ENCODE results near the gene ACO2.
"Not testable (repeated sequence)": the region's sequence is repeated elsewhere in the genome, so short reads cannot be mapped to it uniquely, and the experiment has no call there.

ACO2 gene

GRCh38 chr22:41468381-41469217 lies at the start of gene ACO2, which contains the start of gene PHF5A:
TSS of gene ACO2 (plus strand) at chr22:41469117. CDS start at chr22:41469147, 30 bp downstream.
TSS of gene PHF5A (minus strand) at chr22:41468692. CDS start at chr22:41468653, 39 bp downstream.
- DNase-seq (ENCODE audit: low read depth in 2 of 2, low spot score in 1 of 2): peak; percentile 96 to 98

GRCh38 chr22:41425660-41426365 lies 43.1 kb upstream of the ACO2 start:
- DNase-seq (ENCODE audit: low read depth in 2 of 2, low spot score in 1 of 2): no peak

DNA sequence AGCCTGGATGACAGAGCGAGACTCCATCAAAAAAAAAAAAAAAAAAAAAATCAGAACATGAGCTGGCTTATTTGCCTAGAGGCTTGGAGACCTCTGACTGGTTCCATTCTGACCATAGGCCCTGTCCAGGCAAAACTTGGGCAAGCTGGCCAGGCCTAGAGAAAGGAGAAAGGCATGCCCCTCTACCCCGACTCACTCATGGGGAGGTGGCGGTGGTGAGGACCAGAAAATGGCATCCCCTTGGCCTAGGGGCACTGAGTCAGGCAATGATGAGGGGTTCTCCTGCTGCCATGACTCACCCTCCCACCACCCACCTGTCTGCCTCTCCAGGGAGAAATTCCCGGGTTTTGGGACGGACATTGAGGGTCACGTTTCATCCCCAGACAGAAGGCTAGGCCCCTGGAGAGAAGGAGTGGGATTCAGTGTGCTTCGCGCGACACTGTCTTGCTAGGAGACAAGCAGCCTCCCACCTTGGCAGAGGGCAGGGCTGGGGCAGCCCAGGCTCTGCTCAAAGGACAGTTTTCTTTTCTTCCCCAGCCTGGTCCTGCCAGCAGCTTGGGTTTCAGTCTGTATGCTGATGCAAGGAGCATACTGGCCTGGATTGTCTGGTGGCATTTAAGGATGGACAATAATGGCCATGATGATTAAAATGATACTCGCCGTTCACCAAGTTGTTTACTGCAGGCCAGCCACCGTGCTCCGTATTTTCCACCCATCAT lies 39.5 kb upstream of the ACO2 start:
- no peak for DNase-seq (ENCODE audit: low read depth in 2 of 2, low spot score in 1 of 2)

DNA sequence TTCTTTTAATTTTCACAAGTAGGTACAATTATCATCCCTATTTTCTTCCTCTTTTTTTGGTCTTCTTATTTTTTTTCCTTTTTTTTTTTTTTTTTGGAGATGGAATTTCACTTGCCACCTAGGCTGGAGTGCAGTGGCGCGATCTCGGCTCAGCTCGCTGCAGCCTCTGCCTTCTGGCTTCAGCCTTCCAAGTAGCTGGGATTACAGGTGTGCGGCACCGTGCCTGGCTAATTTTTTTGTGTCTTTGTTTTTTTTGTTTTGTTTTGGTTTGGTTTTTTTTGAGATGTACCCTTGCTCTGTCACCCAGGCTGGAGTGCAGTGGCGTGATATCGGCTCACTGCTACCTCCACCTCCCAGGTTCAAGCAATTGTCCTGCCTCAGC lies 39.0 kb upstream of the ACO2 start:
- DNase-seq (ENCODE audit: low read depth in 2 of 2, low spot score in 1 of 2): no peak

DNA sequence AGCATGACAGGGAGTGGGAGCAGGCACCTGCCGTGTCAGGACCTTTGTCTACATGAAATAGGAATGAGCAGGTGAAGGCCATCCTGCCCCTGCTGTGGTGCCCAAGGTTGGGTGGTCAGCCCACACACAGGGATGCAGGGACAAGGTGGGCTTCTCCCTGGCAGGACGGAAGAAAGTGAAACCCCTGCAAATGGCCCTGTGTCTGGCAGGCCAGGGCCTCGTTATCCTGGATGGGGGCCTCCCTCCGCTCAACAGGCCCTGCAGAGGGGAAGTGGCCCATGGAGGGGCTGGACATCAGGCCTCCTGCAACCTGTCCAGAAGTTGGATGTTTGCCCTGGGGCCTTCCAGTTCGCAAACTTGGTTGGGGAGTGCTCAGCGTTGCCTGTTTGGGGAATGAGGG lies 37.3 kb upstream of the ACO2 start:
- no peak for DNase-seq (ENCODE audit: low read depth in 2 of 2, low spot score in 1 of 2)

DNA sequence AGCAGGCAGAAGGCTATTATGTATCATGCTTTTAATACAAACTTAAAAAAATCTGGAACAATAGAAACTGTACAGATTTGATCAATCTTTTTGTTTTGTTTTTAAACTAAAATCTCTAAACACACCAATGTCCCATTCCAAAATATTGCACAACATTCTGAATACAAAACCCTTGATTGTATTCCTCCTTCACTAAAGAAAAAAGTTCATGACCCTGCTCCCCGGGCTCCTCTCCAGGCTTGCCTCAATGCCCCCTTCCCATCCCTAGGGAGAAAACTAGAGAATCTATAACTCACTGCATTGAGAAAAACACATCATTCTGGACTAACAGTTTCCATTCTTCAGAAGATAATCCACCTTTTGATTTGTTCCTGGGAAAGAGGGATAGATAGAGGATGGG lies 35.4 kb upstream of the ACO2 start:
- DNase-seq (ENCODE audit: low read depth in 2 of 2, low spot score in 1 of 2): not testable (repeated sequence)

DNA sequence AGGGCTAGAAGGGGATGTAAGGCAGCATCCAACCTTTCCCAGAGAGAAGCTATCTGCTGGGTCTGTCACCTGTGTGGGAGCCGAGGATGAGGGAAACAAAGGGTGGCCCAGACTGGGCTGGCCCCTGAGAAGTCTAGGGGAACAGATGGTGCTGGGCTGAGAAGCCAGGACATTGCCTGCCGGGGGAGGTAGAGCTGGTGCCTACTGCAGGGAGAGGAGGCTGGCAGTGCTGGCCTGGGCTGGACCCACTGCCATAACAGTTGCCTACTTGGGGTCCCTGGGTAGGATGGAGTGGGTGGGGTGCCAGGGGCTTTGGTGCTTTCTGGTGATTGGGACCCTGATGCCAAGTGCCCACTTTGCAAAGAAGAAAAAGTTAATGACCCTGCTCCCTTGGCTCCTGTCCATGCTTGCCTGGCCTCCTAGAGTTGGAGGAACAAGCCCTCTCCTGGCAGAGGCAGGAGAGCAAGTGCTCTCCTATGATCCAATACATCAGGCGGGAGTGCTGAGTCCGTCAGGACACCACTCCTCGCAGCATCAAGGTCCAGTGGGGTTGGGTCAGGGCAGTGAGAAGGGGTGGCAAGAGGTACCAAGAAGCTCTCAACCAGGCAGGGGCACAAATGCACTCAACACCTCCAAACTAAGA lies 34.4 kb upstream of the ACO2 start:
- DNase-seq (ENCODE audit: low read depth in 2 of 2, low spot score in 1 of 2): not testable (repeated sequence)

GRCh38 chr22:41435560-41435959 lies 33.4 kb upstream of the ACO2 start:
- DNase-seq (ENCODE audit: low read depth in 2 of 2, low spot score in 1 of 2): no peak

- no peak for DNase-seq (ENCODE audit: low read depth in 2 of 2, low spot score in 1 of 2)
These were observed 32.4 kb upstream of the ACO2 start for GRCh38 chr22:41436322-41437113.

DNA sequence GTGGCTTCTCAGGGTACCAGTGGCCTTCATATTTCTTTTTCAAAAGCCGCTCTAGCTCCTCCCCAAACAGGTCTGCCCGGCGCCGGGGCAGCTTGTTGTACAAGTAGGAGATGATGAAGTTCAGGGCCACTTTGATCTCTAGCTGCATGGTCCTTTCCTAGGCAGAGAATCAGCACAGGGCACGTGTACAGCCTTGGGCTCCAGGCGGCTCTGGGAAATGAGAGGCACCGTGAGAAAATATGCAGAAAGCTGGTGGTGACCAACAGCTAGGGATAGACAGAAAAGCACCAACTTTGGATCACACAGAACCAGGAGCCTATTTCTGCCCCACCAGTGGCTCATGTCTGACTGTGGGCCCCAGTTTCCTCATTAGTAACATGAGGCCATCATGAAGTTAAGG lies 31.7 kb upstream of the ACO2 start:
- DNase-seq (ENCODE audit: low read depth in 2 of 2, low spot score in 1 of 2): no peak

DNA sequence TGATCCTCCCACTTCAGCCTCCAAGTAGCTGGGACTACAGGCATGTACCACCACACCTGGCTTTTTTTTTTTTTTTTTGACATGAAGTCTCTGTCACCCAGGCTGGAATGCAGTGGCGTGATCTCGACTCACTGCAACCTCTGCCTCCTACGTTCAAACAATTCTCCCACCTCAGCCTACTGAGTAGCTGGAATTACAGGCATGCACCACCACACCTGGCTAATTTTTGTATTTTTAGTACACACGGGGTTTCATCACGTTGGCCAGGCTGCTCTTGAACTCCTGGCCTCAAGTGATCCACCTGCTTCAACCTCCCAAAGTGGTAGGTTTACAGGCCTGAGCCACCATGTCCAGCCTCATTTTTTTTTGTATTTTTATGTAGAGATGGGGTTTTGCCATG lies 28.4 kb upstream of the ACO2 start:
- DNase-seq (ENCODE audit: low read depth in 2 of 2, low spot score in 1 of 2): not testable (repeated sequence)

- no peak for DNase-seq (ENCODE audit: low read depth in 2 of 2, low spot score in 1 of 2)
These were observed 26.6 kb upstream of the ACO2 start for GRCh38 chr22:41442240-41442792.

DNA sequence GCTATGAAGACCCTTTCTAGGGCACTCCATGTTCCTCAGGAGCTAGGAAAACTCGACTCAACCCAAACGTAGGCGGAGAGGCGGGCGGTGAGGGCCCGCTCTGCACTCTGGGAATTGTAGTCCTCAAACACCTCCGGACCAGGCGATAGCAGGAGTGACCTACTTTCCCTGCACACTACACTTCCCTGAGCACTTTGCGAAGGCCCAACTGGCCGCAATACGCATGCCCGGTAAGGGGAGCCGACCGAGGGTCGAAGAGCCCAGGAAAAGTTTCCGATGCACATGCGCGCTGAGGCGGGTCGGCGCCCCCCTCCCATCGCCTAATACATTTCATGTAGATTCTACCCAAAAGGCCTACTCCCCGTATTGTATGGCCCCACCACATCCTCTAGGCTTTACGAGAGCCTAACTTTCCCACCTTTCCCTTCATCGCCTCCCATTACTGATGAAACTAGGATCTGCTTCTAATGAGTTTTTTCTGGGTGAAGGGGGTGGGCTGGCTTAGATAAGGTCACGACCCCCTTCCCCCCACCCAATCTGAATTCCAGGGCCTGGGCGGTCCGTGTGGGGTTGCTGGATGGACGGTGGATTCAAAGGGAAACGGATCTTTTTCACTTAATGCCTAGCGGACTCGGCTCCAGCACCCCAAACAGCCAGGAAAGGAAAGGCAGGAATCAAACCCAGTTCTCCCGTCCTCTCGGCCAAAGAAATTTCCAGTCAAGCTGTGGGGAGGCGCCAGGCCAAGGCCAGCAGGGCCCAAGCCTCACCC lies 24.4 kb upstream of the ACO2 start:
- DNase-seq (ENCODE audit: low read depth in 2 of 2, low spot score in 1 of 2): peak; percentile 62 to 80

DNA sequence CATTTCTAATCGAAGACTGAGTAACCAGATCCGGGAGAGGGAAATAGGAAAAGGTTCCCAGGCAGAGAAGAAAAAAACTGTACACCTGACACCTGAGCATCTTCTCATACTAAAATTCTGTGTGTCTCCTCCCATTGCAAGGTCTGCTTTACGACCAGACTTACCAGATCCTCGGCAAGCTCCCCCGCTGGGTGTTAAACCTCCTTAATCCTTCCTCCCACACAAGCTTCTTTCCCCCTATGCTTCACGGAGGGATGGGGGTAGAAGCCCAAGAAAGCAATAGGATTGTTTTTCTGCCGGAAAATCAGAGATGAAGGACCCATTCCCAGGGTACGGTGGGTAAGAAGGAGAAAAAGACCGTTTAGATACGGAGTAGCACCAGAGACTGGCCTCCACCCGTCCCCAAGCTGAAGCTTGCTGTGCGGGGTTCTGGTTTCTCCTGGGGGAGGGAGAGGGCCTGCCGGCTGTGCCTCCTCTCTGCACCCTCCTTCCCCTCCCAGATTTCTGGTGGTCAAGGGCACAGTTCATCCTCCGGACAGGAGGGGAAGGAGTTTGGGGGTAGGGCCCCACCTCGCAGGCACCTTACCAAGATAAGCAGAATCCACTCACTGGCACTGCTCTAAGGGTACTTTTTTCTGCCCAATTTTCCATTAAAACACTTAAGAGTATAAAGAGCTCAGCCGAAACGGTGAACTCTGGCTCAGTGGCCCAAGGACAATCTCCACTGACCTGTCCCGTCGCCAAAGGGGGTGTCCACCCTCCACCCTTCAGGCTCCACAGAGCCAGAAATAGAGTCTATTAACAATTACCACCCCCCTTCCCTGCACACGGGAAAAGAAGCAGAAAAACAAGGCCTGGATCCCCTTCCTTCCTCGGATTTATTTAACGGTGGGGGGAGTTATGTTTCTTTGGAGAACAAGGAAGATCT lies 23.5 kb upstream of the ACO2 start:
- no peak for DNase-seq (ENCODE audit: low read depth in 2 of 2, low spot score in 1 of 2)

GRCh38 chr22:41446057-41446501 lies 22.8 kb upstream of the ACO2 start:
- DNase-seq (ENCODE audit: low read depth in 2 of 2, low spot score in 1 of 2): no peak

- DNase-seq (ENCODE audit: low read depth in 2 of 2, low spot score in 1 of 2): peak; percentile 82 to 89
These were observed 22.1 kb upstream of the ACO2 start, which contains the start of gene TOB2 for GRCh38 chr22:41446639-41447434. TSS of gene TOB2 (minus strand) at chr22:41446801. CDS start at chr22:41437345, 9,456 bp downstream.
